Tibial artery (tissue), 4 donors: ENCODE measurements around the gene ACTRT3.

ENCODE experiments used
- DNase-seq, 2 donors: peaks; one replicate each; pipeline ENCODE4 v3.0.0-alpha.2; 2019
- H3K27ac ChIP-seq, 2 donors: fragments of 200-600 bp; sonication (generic) in 1 of 2; 1 replicate in 1 of 2; 2 replicates in 1 of 2; pipeline ENCODE4 v1.5.1; 2018 to 2019; ENCODE audit warnings: mild to moderate bottlenecking in 1 of 2
- H3K27me3 ChIP-seq, 2 donors: fragments of 200-600 bp; sonication (generic) in 1 of 2; one replicate each; pipeline versions ENCODE4 v1.5.1 to v1.6.0; 2016 to 2019
- H3K36me3 ChIP-seq, 3 donors: fragments of 200-600 bp; sonication (generic) in 2 of 3; one replicate each; pipeline ENCODE4 v1.5.1; 2016 to 2019; ENCODE audit warnings: mild to moderate bottlenecking in 2 of 3
- H3K4me1 ChIP-seq, 4 donors: fragments of 200-600 bp; sonication (generic) in 2 of 4; 1 replicate in 3 of 4; 2 replicates in 1 of 4; pipeline ENCODE4 v1.5.1; 2016 to 2019
- H3K4me3 ChIP-seq, 2 donors: fragments of 200-600 bp; sonication (generic) in 1 of 2; 1 replicate in 1 of 2; 2 replicates in 1 of 2; pipeline ENCODE4 v1.5.1; 2018 to 2019; ENCODE audit warnings: mild to moderate bottlenecking in 2 of 2
- H3K9me3 ChIP-seq, 3 donors: fragments of 200-600 bp; sonication (generic) in 1 of 3; one replicate each; pipeline ENCODE4 v1.5.1; 2016 to 2019
- CTCF ChIP-seq, 2 experiments: fragments of 200-600 bp in 1 of 2; fragments of 450-650 bp in 1 of 2; IDR thresholded peaks; one replicate each; pipeline ENCODE4 v1.5.1; 2017 to 2019; ENCODE audit warnings: antibody characterized with exemption in 2 of 2, mild to moderate bottlenecking in 1 of 2, moderate library complexity in 1 of 2
- intact Hi-C: fragments of 100-400 bp; cut with DNase I; formaldehyde crosslinking; loops from one replicate; pipeline ENCODE4 v1.15.0; 2023; ENCODE audit warnings: low total_unique reads

ACTRT3 gene

GRCh38 chr3:169790687-169791429 lies 21.5 kb upstream of the ACTRT3 start:
- no peaks in the 10 kb centered on the region for H3K9me3 ChIP-seq
- no peaks in the 10 kb centered on the region for H3K27me3 ChIP-seq
- peaks cover 27 to 40% (median 35%) of the 10 kb centered on the region in 3 donors for H3K36me3 ChIP-seq
- no peak for TF ChIP-seq CTCF (IDR thresholded peaks at IDR 0.05)
- no peak overlapping the region for H3K27ac ChIP-seq
- DNase-seq = no peak
- H3K4me1 ChIP-seq = no peaks in the 10 kb centered on the region
- H3K4me3 ChIP-seq = no peak overlapping the region
- intact Hi-C loops = no loop called here

GRCh38 chr3:169790219-169790618 lies 20.9 kb upstream of the ACTRT3 start:
- H3K27me3 ChIP-seq = no peaks in the 10 kb centered on the region
- no peaks in the 10 kb centered on the region for H3K9me3 ChIP-seq
- intact Hi-C loops = no loop called here
- TF ChIP-seq CTCF (IDR thresholded peaks at IDR 0.05) = no peak
- no peak overlapping the region for H3K4me3 ChIP-seq
- H3K4me1 ChIP-seq = no peaks in the 10 kb centered on the region
- peaks cover 34 to 47% (median 41%) of the 10 kb centered on the region in 3 donors for H3K36me3 ChIP-seq
- no peak overlapping the region for H3K27ac ChIP-seq
- DNase-seq = no peak

GRCh38 chr3:169787791-169788190 lies 18.4 kb upstream of the ACTRT3 start:
- TF ChIP-seq CTCF (IDR thresholded peaks at IDR 0.05) = no peak
- Histone ChIP-seq H3K27me3 (no peaks in the 10 kb centered on the region), H3K4me1 (no peaks in the 10 kb centered on the region), H3K4me3 (no peak overlapping the region), H3K9me3 (no peaks in the 10 kb centered on the region), H3K36me3 (peaks cover 55 to 61% (median 60%) of the 10 kb centered on the region in 3 donors), H3K27ac (no peak overlapping the region)
- DNase-seq = no peak
- intact Hi-C loops = no loop called here

GRCh38 chr3:169787120-169787519 lies 17.8 kb upstream of the ACTRT3 start:
- no peak for DNase-seq
- Histone ChIP-seq H3K36me3 (peaks cover 59 to 62% (median 61%) of the 10 kb centered on the region in 3 donors), H3K27me3 (no peaks in the 10 kb centered on the region), H3K27ac (no peak overlapping the region), H3K4me3 (no peak overlapping the region), H3K9me3 (no peaks in the 10 kb centered on the region), H3K4me1 (no peaks in the 10 kb centered on the region)
- intact Hi-C loops = no loop called here
- TF ChIP-seq CTCF (IDR thresholded peaks at IDR 0.05) = no peak

GRCh38 chr3:169781209-169781855 lies 12.0 kb upstream of the ACTRT3 start:
- intact Hi-C loops = no loop called here
- H3K27me3 ChIP-seq = no peaks in the 10 kb centered on the region
- H3K4me1 ChIP-seq = peaks cover 0 to 11% (median 5%) of the 10 kb centered on the region in 4 donors
- no peaks in the 10 kb centered on the region for H3K9me3 ChIP-seq
- DNase-seq = no peak
- peaks cover 85 to 92% (median 88%) of the 10 kb centered on the region in 3 donors for H3K36me3 ChIP-seq
- H3K4me3 ChIP-seq = no peak overlapping the region
- H3K27ac ChIP-seq = no peak overlapping the region
- no peak for TF ChIP-seq CTCF (IDR thresholded peaks at IDR 0.05)
